H1 (cell line): Measurements from ENCODE around the gene RNF20.

Source experiments
- CBX5 ChIP-seq: fragments of 300-800, 300-1000 bp; sonication (generic); IDR thresholded peaks from 2 replicates; pipeline ENCODE4 v1.7.1; 2016; ENCODE audit warnings: antibody characterized with exemption, low read length, low read depth
- CHD1 ChIP-seq: IDR thresholded peaks from 2 replicates; pipeline ENCODE4 v1.6.1; 2012; ENCODE audit warnings: low read depth, low read length, improper control_type of control experiment
- CTCF ChIP-seq, 3 experiments: IDR thresholded peaks; 1 replicate in 2 of 3; 2 replicates in 1 of 3; pipeline versions ENCODE4 v1.5.1 to v1.6.1; 2011; ENCODE audit warnings: low read length in 3 of 3, mild to moderate bottlenecking in 3 of 3, inconsistent platforms in 2 of 3, low read depth in 1 of 3, moderate library complexity in 1 of 3; ENCODE audit not compliant: insufficient read depth in 1 of 3; ENCODE audit errors: control extremely low read depth in 1 of 3
- EP300 ChIP-seq, 2 experiments: IDR thresholded peaks; 1 replicate in 1 of 2; 2 replicates in 1 of 2; pipeline ENCODE4 v1.6.1; 2011 to 2012; ENCODE audit warnings: low read depth in 2 of 2, low read length in 2 of 2, mild to moderate bottlenecking in 2 of 2, borderline replicate concordance in 1 of 2, inconsistent platforms in 1 of 2, moderate library complexity in 1 of 2
- EZH2 ChIP-seq: fragments of 200-600 bp; sonication (generic); IDR thresholded peaks from 2 replicates; pipeline ENCODE4 v1.7.1; 2012; ENCODE audit warnings: low read depth, mild to moderate bottlenecking, moderate library complexity, low read length, inconsistent platforms; ENCODE audit not compliant: severe bottlenecking
- RNF2 ChIP-seq: fragments of 200-900, 300-1000 bp; sonication (generic); IDR thresholded peaks from 2 replicates; pipeline ENCODE4 v1.7.1; 2016; ENCODE audit warnings: borderline replicate concordance, low read depth, mild to moderate bottlenecking, antibody characterized with exemption, low read length; ENCODE audit not compliant: poor library complexity, severe bottlenecking; ENCODE audit errors: missing control alignments

GRCh38 chr9:101569741-101570501 lies 36.3 kb downstream of the RNF20 start:
- TF ChIP-seq CBX5 (no peak), CTCF (IDR thresholded peaks at IDR 0.05; ENCODE audit: control extremely low read depth in 1 of 3, insufficient read depth in 1 of 3, low read depth in 1 of 3, low read length in 3 of 3) (no peak), CHD1 (no peak), EP300 (IDR thresholded peaks at IDR 0.05; ENCODE audit: borderline replicate concordance in 1 of 2, low read depth in 2 of 2, low read length in 2 of 2) (no peak), RNF2 (no peak), EZH2 (no peak)
